K562 (cell line): ENCODE data around the gene PPM1H. TPM values are rescaled to one million over a fixed set of nuclear protein-coding genes. Genes with fewer than 3 reads are reported as not detected.

Source experiments
- REST ChIP-seq, 2 experiments: fragments of 450-650 bp; formaldehyde crosslinking in 1 of 2; IDR thresholded peaks; 2 replicates each; pipeline versions ENCODE4 v1.4.0 to v1.6.1; 2014 to 2020; ENCODE audit warnings: mild to moderate bottlenecking in 2 of 2, borderline replicate concordance in 1 of 2, low read depth in 1 of 2
- RHOXF2B ChIP-seq: fragments of 250-450 bp; sonication (Bioruptor Pico); conservative IDR thresholded peaks from 2 replicates; pipeline ENCODE4 v1.5.1; 2021
- THAP7 ChIP-seq: fragments of 250-450 bp; sonication (Bioruptor Pico); IDR thresholded peaks from 2 replicates; pipeline ENCODE4 v1.5.0; 2021
- polyA plus RNA-seq, 8 experiments: library from polyadenylated mRNA; depleted of rRNA in 4 of 8; stranded (reverse) in 5 of 8; unstranded in 3 of 8; fragments of >200 nt; fragmentation: Nextera tagmentation in 2 of 8; fragmentation: Illumina TruSeq in 1 of 8; extraction: Ambion mirVana in 2 of 8; extraction: Trizol in 1 of 8; gene quantifications; 2 replicates each; pipeline versions ENCODE4 v1.2.1 to v1.2.3, GENCODE V29; 2011 to 2014; ENCODE audit warnings: inconsistent platforms in 1 of 8, missing spikeins in 1 of 8
- total RNA-seq, 7 experiments: library from RNA; depleted of rRNA in 6 of 7; stranded (reverse); fragments of >200 nt in 6 of 7; fragmentation: Illumina TruSeq in 2 of 7; extraction: Trizol in 2 of 7; gene quantifications; 2 replicates each; pipeline versions ENCODE4 v1.2.1 to v1.2.3, GENCODE V29; 2011 to 2021; ENCODE audit warnings: low replicate concordance in 1 of 7

The PPM1H gene
- total and polyA plus RNA-seq, 9 of the 15 experiments (the other 6 are each of a cell fraction or from before 2014, with no cell fraction given): 5.3 to 29.3 (median 11.3) TPM

- TF ChIP-seq REST (IDR thresholded peaks at IDR 0.05; ENCODE audit: borderline replicate concordance) (no peak), REST (CRISPR knock-in tag; IDR thresholded peaks at IDR 0.05; ENCODE audit: low read depth) (no peak), THAP7 (no peak), RHOXF2B (CRISPR knock-in tag) (no peak)
These were observed 206.2 kb downstream of the PPM1H start (continued) for GRCh38 chr12:62728741-62729140.
